Measurements from ENCODE around the gene PBRM1. TPM values are rescaled to one million over a fixed set of nuclear protein-coding genes. Genes with fewer than 3 reads are reported as not detected.

Gene PBRM1
- total and polyA plus RNA-seq, 4 donors: 7.1 to 65.7 (median 38.7) TPM

- Histone ChIP-seq H3K4me1 (ENCODE audit: control insufficient read depth in 4 of 4, insufficient read depth in 4 of 4, low read length in 3 of 4) (peaks cover 0 to 7% (median 0%) of the 10 kb centered on the region in 4 donors), H3K36me3 (ENCODE audit: control insufficient read depth in 4 of 4, insufficient read depth in 3 of 4, low read depth in 1 of 4, low read length in 3 of 4) (peaks cover 12 to 46% (median 39%) of the 10 kb centered on the region in 4 donors), H3K27ac (ENCODE audit: low read depth in 1 of 2, low read length in 2 of 2) (no peak overlapping the region), H3K9me3 (ENCODE audit: control insufficient read depth in 4 of 4, low read length in 3 of 4) (no peaks in the 10 kb centered on the region), H3K27me3 (ENCODE audit: control insufficient read depth in 4 of 4, insufficient read depth in 4 of 4, low read length in 3 of 4) (no peaks in the 10 kb centered on the region), H3K4me3 (ENCODE audit: low read depth in 1 of 3, low read length in 3 of 3) (no peak overlapping the region), H3K9ac (ENCODE audit: low read depth in 1 of 2, low read length in 2 of 2) (no peak overlapping the region)
- 97% methylated on average over 5 of the region's 5 CpGs for WGBS
- TF ChIP-seq JUND (IDR thresholded peaks at IDR 0.05): no peak
- no peak for TF ChIP-seq RXRA (IDR thresholded peaks at IDR 0.05)
- no peak for TF ChIP-seq YY1 (IDR thresholded peaks at IDR 0.05)
- no peak for DNase-seq (ENCODE audit: low spot score)
Measured at GRCh38 chr3:52558436-52558835, 127.3 kb downstream of the PBRM1 start.

- Histone ChIP-seq H3K4me1 (ENCODE audit: control insufficient read depth in 4 of 4, insufficient read depth in 4 of 4, low read length in 3 of 4) (peaks cover 0 to 7% (median 0%) of the 10 kb centered on the region in 4 donors), H3K36me3 (ENCODE audit: control insufficient read depth in 4 of 4, insufficient read depth in 3 of 4, low read depth in 1 of 4, low read length in 3 of 4) (peaks cover 12 to 42% (median 36%) of the 10 kb centered on the region in 4 donors), H3K9ac (ENCODE audit: low read depth in 1 of 2, low read length in 2 of 2) (no peak overlapping the region), H3K27me3 (ENCODE audit: control insufficient read depth in 4 of 4, insufficient read depth in 4 of 4, low read length in 3 of 4) (no peaks in the 10 kb centered on the region), H3K4me3 (ENCODE audit: low read depth in 1 of 3, low read length in 3 of 3) (no peak overlapping the region), H3K9me3 (ENCODE audit: control insufficient read depth in 4 of 4, low read length in 3 of 4) (no peaks in the 10 kb centered on the region), H3K27ac (ENCODE audit: low read depth in 1 of 2, low read length in 2 of 2) (no peak overlapping the region)
- WGBS: 85% methylated on average over 9 of the region's 9 CpGs
- no peak for DNase-seq (ENCODE audit: low spot score)
- TF ChIP-seq SP1 (IDR thresholded peaks at IDR 0.05) (no peak), ZBTB33 (IDR thresholded peaks at IDR 0.05) (no peak), RAD21 (IDR thresholded peaks at IDR 0.05) (no peak), TAF1 (conservative IDR thresholded peaks at IDR 0.05) (no peak), FOXA1 (IDR thresholded peaks at IDR 0.05) (no peak), EGR1 (IDR thresholded peaks at IDR 0.05; ENCODE audit: low read depth in 2 of 2) (no peak), YY1 (IDR thresholded peaks at IDR 0.05) (no peak), CTCF (IDR thresholded peaks at IDR 0.05; ENCODE audit: low read depth, low read length, missing input control) (no peak), REST (IDR thresholded peaks at IDR 0.05) (no peak), HNF4G (IDR thresholded peaks at IDR 0.05) (no peak), HNF4A (conservative IDR thresholded peaks at IDR 0.05) (no peak), MAX (IDR thresholded peaks at IDR 0.05) (no peak), ATF3 (IDR thresholded peaks at IDR 0.05) (no peak), FOXA2 (IDR thresholded peaks at IDR 0.05) (no peak)
Measured at GRCh38 chr3:52557011-52557960, 128.4 kb downstream of the PBRM1 start.

All from liver (tissue), 9 donors.